OCI-LY3 (cell line): Measurements from ENCODE around the gene SPIN1.

ENCODE experiments used
- H2AFZ ChIP-seq: fragments of 200-600, 300-600 bp; shearing (Covaris generic); 2 replicates; pipeline ENCODE4 v1.6.0; 2014; ENCODE audit warnings: antibody characterized with exemption, low read depth, low read length
- H3K27ac ChIP-seq: fragments of 200-600, 300-600 bp; sonication (generic); 2 replicates; pipeline ENCODE4 v1.5.1; 2014; ENCODE audit warnings: mild to moderate bottlenecking, low read length, moderate library complexity, mixed read lengths
- H3K27me3 ChIP-seq: fragments of 200-600, 300-600 bp; sonication (generic); 2 replicates; pipeline ENCODE4 v1.6.1; 2014; ENCODE audit warnings: low read depth, low read length, mixed read lengths
- H3K36me3 ChIP-seq: fragments of 200-600, 300-600 bp; sonication (generic); replicated peaks from 2 replicates; pipeline ENCODE3; 2014; ENCODE audit warnings: low read depth, low read length, mixed read lengths
- H3K4me1 ChIP-seq: fragments of 300-600, 200-600 bp; sonication (generic); 2 replicates; pipeline ENCODE4 v1.6.1; 2014; ENCODE audit warnings: low read length, mixed read lengths
- H3K4me2 ChIP-seq: fragments of 200-600, 300-600 bp; sonication (generic); 2 replicates; pipeline ENCODE4 v1.6.1; 2014; ENCODE audit warnings: low read length, mixed read lengths
- H3K4me3 ChIP-seq: fragments of 300-600, 200-600 bp; sonication (generic); 2 replicates; pipeline ENCODE4 v1.5.1; 2014; ENCODE audit warnings: antibody characterized with exemption, mild to moderate bottlenecking, low read length, moderate library complexity
- H3K79me2 ChIP-seq: fragments of 300-600, 200-600 bp; shearing (Covaris generic); 2 replicates; pipeline ENCODE4 v1.6.1; 2014; ENCODE audit warnings: mild to moderate bottlenecking, low read length, mixed read lengths
- H3K9ac ChIP-seq: fragments of 300-600, 200-600 bp; shearing (Covaris generic); 2 replicates; pipeline ENCODE4 v1.6.0; 2014; ENCODE audit warnings: mild to moderate bottlenecking, low read length, moderate library complexity
- H3K9me3 ChIP-seq: fragments of 200-600, 300-600 bp; shearing (Covaris generic); 2 replicates; pipeline ENCODE4 v1.6.1; 2014; ENCODE audit warnings: low read length, mixed read lengths; ENCODE audit not compliant: insufficient read depth
- H4K20me1 ChIP-seq: fragments of 200-600, 300-600 bp; sonication (generic); 2 replicates; pipeline ENCODE4 v1.6.1; 2016; ENCODE audit warnings: low read length, mixed read lengths; ENCODE audit not compliant: insufficient read depth
- CTCF ChIP-seq: fragments of 200-600, 300-600 bp; sonication (generic); IDR thresholded peaks from 2 replicates; pipeline ENCODE4 v1.5.1; 2014; ENCODE audit warnings: antibody characterized with exemption, low read length, low read depth
- EZH2phosphoT487 ChIP-seq: fragments of 200-600 bp; shearing (Covaris generic); IDR thresholded peaks from 2 replicates; pipeline ENCODE4 v1.6.1; 2018; ENCODE audit warnings: antibody characterized with exemption, mixed run types, low read depth

Gene SPIN1

DNA sequence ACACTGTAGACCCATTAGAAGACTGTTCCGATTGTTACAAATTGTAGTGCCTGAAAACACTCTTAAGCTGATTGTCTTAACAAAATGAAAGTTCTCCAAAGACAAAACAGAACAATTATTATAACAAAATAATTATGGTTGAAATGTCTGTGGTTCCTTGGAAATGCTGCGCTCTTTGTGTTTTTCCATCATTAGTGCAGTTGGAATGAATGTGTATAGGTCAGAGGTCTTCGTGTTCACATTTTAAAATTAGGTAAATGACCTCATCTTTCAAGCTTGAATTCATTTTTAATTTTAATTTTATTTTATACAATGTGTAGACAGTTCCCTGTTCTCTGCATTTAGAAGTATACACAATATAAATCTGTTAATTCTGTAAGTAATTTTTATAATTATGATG lies 90.0 kb downstream of the SPIN1 start:
- no peak overlapping the region for H3K9ac ChIP-seq

DNA sequence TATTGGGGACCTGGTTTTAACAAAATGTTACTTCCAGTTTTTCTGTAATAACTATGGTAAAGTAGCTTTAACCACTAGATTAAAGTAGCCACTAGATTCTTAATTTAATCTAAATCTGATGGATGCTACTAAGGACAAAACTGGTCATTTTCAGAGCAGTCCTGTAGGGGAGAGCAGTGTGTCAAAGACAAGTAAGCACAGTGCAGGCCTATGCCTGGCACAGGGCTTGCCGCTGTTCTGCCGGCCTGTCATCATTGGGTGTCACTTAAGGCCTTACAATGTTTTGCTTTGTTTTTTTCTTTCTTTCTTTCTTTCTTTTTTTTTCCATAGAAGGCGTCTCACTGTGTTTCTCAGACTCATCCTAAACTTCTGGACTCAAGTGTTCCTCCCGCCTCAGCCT lies 93.7 kb downstream of the SPIN1 start:
- Histone ChIP-seq H3K9ac (no peak overlapping the region), H3K27ac (no peak overlapping the region), H2AFZ (no peak overlapping the region), H3K79me2 (no peaks in the 10 kb centered on the region), H3K4me1 (peaks cover 5% of the 10 kb centered on the region), H3K4me2 (no peak overlapping the region), H4K20me1 (peaks cover 3% of the 10 kb centered on the region; the same call in 1 of the 2 replicates), H3K27me3 (no peaks in the 10 kb centered on the region), H3K36me3 (no peaks in the 10 kb centered on the region), H3K4me3 (no peak overlapping the region), H3K9me3 (no peaks in the 10 kb centered on the region)
- TF ChIP-seq CTCF (no peak), EZH2phosphoT487 (no peak)

More for the DNA sequence above, 90.0 kb downstream of the SPIN1 start:
- H2AFZ ChIP-seq, result no peak overlapping the region
- TF ChIP-seq EZH2phosphoT487 (no peak), CTCF (no peak)
- H3K4me2 ChIP-seq, result no peak overlapping the region
- H3K4me3 ChIP-seq, result no peak overlapping the region
- H3K4me1 ChIP-seq, result no peaks in the 10 kb centered on the region
- no peaks in the 10 kb centered on the region for H3K9me3 ChIP-seq
- no peaks in the 10 kb centered on the region for H3K27me3 ChIP-seq
- H3K79me2 ChIP-seq, result no peaks in the 10 kb centered on the region
- H3K27ac ChIP-seq, result no peak overlapping the region
- peaks cover 3% of the 10 kb centered on the region for H3K36me3 ChIP-seq
- H4K20me1 ChIP-seq, result peaks cover 6% of the 10 kb centered on the region; the same call in 1 of the 2 replicates

DNA sequence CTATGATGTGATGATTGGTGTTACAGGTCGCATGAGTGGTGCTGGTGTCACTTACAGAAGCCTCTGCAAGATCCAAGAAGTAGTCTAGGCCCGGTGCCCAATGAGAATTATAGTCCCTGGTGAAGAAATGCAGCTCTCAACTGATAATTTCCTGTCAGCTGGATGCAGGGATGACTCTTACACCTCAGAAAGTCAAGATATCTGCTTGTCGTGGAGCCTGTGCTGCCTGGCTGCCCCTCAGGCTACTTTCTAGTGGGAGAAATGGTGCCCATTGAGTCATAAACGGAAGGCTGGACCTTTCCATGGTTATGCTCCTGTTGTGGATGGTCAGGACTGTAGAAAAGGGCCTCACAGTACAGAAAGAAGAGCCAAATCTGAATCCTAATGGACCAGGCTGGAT lies 99.9 kb downstream of the SPIN1 start:
- peaks cover 20% of the 10 kb centered on the region for H3K4me1 ChIP-seq
- H3K4me3 ChIP-seq, result no peak overlapping the region
- H3K27ac ChIP-seq, result peak overlapping the region; percentile 18
- H2AFZ ChIP-seq, result no peak overlapping the region
- H3K9me3 ChIP-seq, result no peaks in the 10 kb centered on the region
- TF ChIP-seq CTCF (no peak), EZH2phosphoT487 (no peak)
- no peaks in the 10 kb centered on the region for H3K79me2 ChIP-seq
- H4K20me1 ChIP-seq, result no peaks in the 10 kb centered on the region
- H3K27me3 ChIP-seq, result no peaks in the 10 kb centered on the region
- H3K4me2 ChIP-seq, result peak overlapping the region; percentile 27
- peaks cover 5% of the 10 kb centered on the region for H3K36me3 ChIP-seq
- no peak overlapping the region for H3K9ac ChIP-seq

DNA sequence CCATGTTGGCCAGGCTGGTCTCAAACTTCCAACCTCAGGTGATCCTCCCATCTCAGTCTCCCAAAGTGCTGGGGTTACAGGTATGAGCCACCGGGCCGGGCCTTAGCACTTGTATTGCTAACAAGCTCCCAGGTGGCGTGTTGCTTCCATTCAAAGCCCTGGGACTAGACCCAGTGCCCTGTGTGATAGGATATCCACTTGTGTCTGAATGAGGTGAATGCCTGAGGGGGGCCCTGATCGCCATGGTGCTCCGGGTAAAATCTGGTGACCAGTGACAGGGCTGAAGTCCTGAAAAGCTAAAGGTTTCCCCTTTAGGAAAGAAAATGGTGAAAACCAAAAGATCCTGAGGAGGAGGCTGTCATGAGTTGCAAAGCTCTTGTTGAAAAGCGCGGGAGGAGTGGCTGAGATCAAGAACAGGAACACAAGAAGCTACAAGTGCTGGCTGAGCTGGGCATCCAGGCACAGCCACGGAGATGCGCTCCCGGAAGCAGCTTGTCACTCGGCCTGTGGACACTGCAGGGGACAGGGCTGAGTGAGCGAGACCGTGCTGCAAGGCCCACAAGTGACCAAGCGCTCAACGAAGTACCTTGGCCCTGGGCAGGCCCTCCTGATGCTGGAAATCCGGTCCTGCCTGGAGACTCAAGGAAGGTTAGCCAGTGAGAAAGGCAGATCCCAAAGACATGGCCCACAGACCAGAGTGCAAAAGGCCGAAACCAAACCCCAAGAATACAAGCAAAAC lies 106.9 kb downstream of the SPIN1 start:
- no peaks in the 10 kb centered on the region for H3K79me2 ChIP-seq
- H3K27ac ChIP-seq, result no peak overlapping the region
- no peaks in the 10 kb centered on the region for H3K36me3 ChIP-seq
- H3K9me3 ChIP-seq, result no peaks in the 10 kb centered on the region
- H3K9ac ChIP-seq, result no peak overlapping the region
- H4K20me1 ChIP-seq, result no peaks in the 10 kb centered on the region
- H3K4me1 ChIP-seq, result no peaks in the 10 kb centered on the region
- no peak for TF ChIP-seq CTCF
- TF ChIP-seq EZH2phosphoT487, result no peak
- H3K27me3 ChIP-seq, result no peaks in the 10 kb centered on the region
- no peak overlapping the region for H3K4me3 ChIP-seq
- no peak overlapping the region for H2AFZ ChIP-seq
- no peak overlapping the region for H3K4me2 ChIP-seq
